GM23338 (cell line): ENCODE data around the gene TCTN1. TPM values are rescaled to one million over a fixed set of nuclear protein-coding genes. Genes with fewer than 3 reads are reported as not detected.

Experiments
- ATAC-seq: fragments of 200-7000 bp; cut with Tn5 transposase; 3 replicates; pipeline ENCODE4 v1.9.1; 2020
- DNase-seq: peaks from one replicate; pipeline ENCODE4 v3.0.0-alpha.2; 2015; ENCODE audit warnings: low spot score
- H2AFZ ChIP-seq: fragments of 200-600 bp; sonication (generic); 2 replicates; pipeline ENCODE4 v1.8.0; 2016; ENCODE audit warnings: antibody characterized with exemption, mild to moderate bottlenecking, moderate library complexity
- H3F3A ChIP-seq: fragments of 200-600 bp; sonication (generic); replicated peaks from 2 replicates; pipeline ENCODE4 v1.8.0; 2017; ENCODE audit warnings: antibody characterized with exemption, mixed run types, low read depth
- H3K27ac ChIP-seq: fragments of 200-600 bp; sonication (generic); 2 replicates; pipeline ENCODE4 v1.6.1; 2016; ENCODE audit warnings: low read depth
- H3K27me3 ChIP-seq: fragments of 200-600 bp; sonication (generic); 2 replicates; pipeline ENCODE4 v1.8.0; 2016; ENCODE audit warnings: mild to moderate bottlenecking, mixed run types, moderate library complexity; ENCODE audit not compliant: insufficient read depth
- H3K36me3 ChIP-seq: fragments of 200-600 bp; sonication (generic); 2 replicates; pipeline ENCODE4 v1.8.0; 2016; ENCODE audit warnings: mild to moderate bottlenecking; ENCODE audit not compliant: insufficient read depth
- H3K4me1 ChIP-seq: fragments of 200-600 bp; sonication (generic); 2 replicates; pipeline ENCODE4 v1.8.0; 2016; ENCODE audit warnings: mild to moderate bottlenecking, moderate library complexity; ENCODE audit not compliant: insufficient read depth
- H3K4me2 ChIP-seq: fragments of 200-600 bp; sonication (generic); 2 replicates; pipeline ENCODE4 v1.7.1; 2017; ENCODE audit warnings: mixed run types
- H3K4me3 ChIP-seq: fragments of 200-600 bp; sonication (generic); 2 replicates; pipeline ENCODE4 v1.6.1; 2016; ENCODE audit warnings: mixed run types
- H3K79me2 ChIP-seq: fragments of 200-600 bp; sonication (generic); replicated peaks from 2 replicates; pipeline ENCODE4 v1.8.0; 2017; ENCODE audit warnings: mild to moderate bottlenecking; ENCODE audit not compliant: insufficient read depth
- H3K9me2 ChIP-seq: fragments of 200-600 bp; sonication (generic); 2 replicates; pipeline ENCODE4 v1.8.0; 2017; ENCODE audit not compliant: insufficient read depth
- H4K20me1 ChIP-seq: fragments of 200-600 bp; sonication (generic); replicated peaks from 2 replicates; pipeline ENCODE4 v1.8.0; 2017; ENCODE audit warnings: mild to moderate bottlenecking; ENCODE audit not compliant: insufficient read depth
- H3K27ac Mint-ChIP-seq: 2 replicates; pipeline ENCODE4 v1.8.0; 2020; ENCODE audit warnings: inconsistent platforms, mild to moderate bottlenecking, moderate library complexity, mixed read lengths
- H3K27me3 Mint-ChIP-seq: 3 replicates; pipeline ENCODE4 v1.8.0; 2022; ENCODE audit warnings: low read depth, mild to moderate bottlenecking, moderate library complexity, mixed read lengths, inconsistent platforms; ENCODE audit not compliant: insufficient read depth, poor library complexity
- H3K36me3 Mint-ChIP-seq: 3 replicates; pipeline ENCODE4 v1.8.0; 2021; ENCODE audit warnings: low read depth, mild to moderate bottlenecking, inconsistent platforms, moderate library complexity, mixed read lengths
- H3K4me1 Mint-ChIP-seq: 3 replicates; pipeline ENCODE4 v1.8.0; 2020; ENCODE audit warnings: mild to moderate bottlenecking, inconsistent platforms, mixed read lengths
- H3K4me3 Mint-ChIP-seq: 3 replicates; pipeline ENCODE4 v1.8.0; 2021; ENCODE audit warnings: moderate library complexity, mild to moderate bottlenecking, inconsistent platforms, mixed read lengths
- H3K9me3 Mint-ChIP-seq: 3 replicates; pipeline ENCODE4 v1.8.0; 2020; ENCODE audit warnings: moderate library complexity, mild to moderate bottlenecking, inconsistent platforms, mixed read lengths
- CREB1 ChIP-seq: fragments of 250-450 bp; sonication (Bioruptor Pico); IDR thresholded peaks from 2 replicates; pipeline ENCODE4 v1.5.0; 2020; ENCODE audit warnings: low read depth, mild to moderate bottlenecking, moderate library complexity
- CTCF ChIP-seq, 2 experiments: fragments of 200-600 bp in 1 of 2; sonication (generic) in 1 of 2; conservative IDR thresholded peaks; 2 replicates each; pipeline versions ENCODE4 v1.5.1 to v1.6.1; 2016 to 2017; ENCODE audit warnings: antibody characterized with exemption in 2 of 2, low read depth in 2 of 2, mild to moderate bottlenecking in 2 of 2, moderate library complexity in 1 of 2
- ETS1 ChIP-seq: IDR thresholded peaks from 2 replicates; pipeline ENCODE4 v1.6.1; 2016; ENCODE audit warnings: antibody characterized with exemption
- EZH2 ChIP-seq: fragments of 200-600 bp; sonication (generic); IDR thresholded peaks from one replicate; pipeline ENCODE4 v1.8.0; 2017; ENCODE audit warnings: antibody characterized with exemption, mild to moderate bottlenecking, low read depth; ENCODE audit not compliant: unreplicated experiment
- EZH2phosphoT487 ChIP-seq: fragments of 200-600 bp; sonication (generic); IDR thresholded peaks from one replicate; pipeline ENCODE4 v1.8.1; 2018; ENCODE audit warnings: antibody characterized with exemption; ENCODE audit not compliant: unreplicated experiment
- JUNB ChIP-seq: IDR thresholded peaks from one replicate; pipeline ENCODE4 v1.6.1; 2016; ENCODE audit warnings: antibody characterized with exemption; ENCODE audit not compliant: unreplicated experiment
- NANOG ChIP-seq: IDR thresholded peaks from 2 replicates; pipeline ENCODE4 v1.6.1; 2016; ENCODE audit warnings: antibody characterized with exemption, borderline replicate concordance
- POLR2AphosphoS5 ChIP-seq: IDR thresholded peaks from 2 replicates; pipeline ENCODE4 v1.6.1; 2016; ENCODE audit warnings: antibody characterized with exemption, low read depth
- REST ChIP-seq: IDR thresholded peaks from one replicate; pipeline ENCODE4 v1.6.1; 2018; ENCODE audit warnings: antibody characterized with exemption; ENCODE audit not compliant: unreplicated experiment
- STAT1 ChIP-seq: IDR thresholded peaks from one replicate; pipeline ENCODE4 v1.6.1; 2016; ENCODE audit warnings: antibody characterized with exemption; ENCODE audit not compliant: unreplicated experiment
- ZNF114 ChIP-seq: fragments of 250-450 bp; sonication (Bioruptor Pico); IDR thresholded peaks from 2 replicates; pipeline ENCODE4 v1.5.0; 2020; ENCODE audit warnings: mild to moderate bottlenecking, moderate library complexity
- ZNF331 ChIP-seq: fragments of 250-450 bp; sonication (Bioruptor Pico); IDR thresholded peaks from 2 replicates; pipeline ENCODE4 v1.5.0; 2020; ENCODE audit warnings: low read depth, mild to moderate bottlenecking, moderate library complexity
- ZNF462 ChIP-seq: fragments of 250-450 bp; sonication (Bioruptor Pico); IDR thresholded peaks from 2 replicates; pipeline ENCODE4 v1.5.0; 2020; ENCODE audit warnings: mild to moderate bottlenecking, moderate library complexity
- polyA plus RNA-seq: library from polyadenylated mRNA; unstranded; fragments of >200 nt; fragmentation: Nextera tagmentation; extraction: Ambion mirVana; gene quantifications from 2 replicates; pipeline ENCODE4 v1.2.1, GENCODE V29; 2016
- total RNA-seq: library from RNA; depleted of rRNA; stranded (reverse); fragments of >200 nt; shearing (Covaris generic); gene quantifications from 2 replicates; pipeline ENCODE4 v1.2.3, GENCODE V29; 2014

Gene TCTN1
- total and polyA plus RNA-seq, 2 experiments from 2014 or later: 10.6 to 12.4 TPM

- TF ChIP-seq ETS1 (no peak), EZH2phosphoT487 (no peak), ZNF462 (CRISPR knock-in tag) (no peak), ZNF331 (CRISPR knock-in tag) (no peak), EZH2 (no peak), POLR2AphosphoS5 (no peak), CREB1 (CRISPR knock-in tag) (no peak), ZNF114 (no peak), STAT1 (no peak), NANOG (no peak), JUNB (no peak), REST (no peak), CTCF (conservative IDR thresholded peaks at IDR 0.05; ENCODE audit: low read depth in 2 of 2) (no peak)
- H3K4me1 ChIP-seq: peaks cover 8% of the 10 kb centered on the region
- Mint-ChIP-seq H3K36me3 (no peaks in the 10 kb centered on the region; the same call in none of the 3 replicates), H3K27me3 (peaks cover 24% of the 10 kb centered on the region), H3K9me3 (no peaks in the 10 kb centered on the region; the same call in 2 of the 3 replicates), H3K4me1 (peaks cover 15% of the 10 kb centered on the region), H3K27ac (no peak overlapping the region), H3K4me3 (peak overlapping the region; percentile 77)
- no peak for DNase-seq
- no peaks in the 10 kb centered on the region for H3K79me2 ChIP-seq
- H3F3A ChIP-seq: peaks cover 6% of the 10 kb centered on the region; the same call in 1 of the 2 replicates
- H3K27me3 ChIP-seq: peaks cover 15% of the 10 kb centered on the region
- no peaks in the 10 kb centered on the region for H3K36me3 ChIP-seq
- H4K20me1 ChIP-seq: no peaks in the 10 kb centered on the region
- H3K9me2 ChIP-seq: no peaks in the 10 kb centered on the region
- no peak for ATAC-seq
- H2AFZ ChIP-seq: no peak overlapping the region
- H3K4me3 ChIP-seq: no peak overlapping the region; the same call in 1 of the 2 replicates
- H3K4me2 ChIP-seq: no peak overlapping the region
- no peak overlapping the region for H3K27ac ChIP-seq
These were observed 73.7 kb downstream of the TCTN1 start for GRCh38 chr12:110687396-110688169.
